Stomach (tissue), 9 donors: ENCODE measurements around the gene UBE2J1. TPM values are rescaled to one million over a fixed set of nuclear protein-coding genes. Genes with fewer than 3 reads are reported as not detected.
A peak's percentile ranks its signal among the peaks of the same experiment; 100 is the strongest.

Source experiments
- DNase-seq, 2 donors: peaks; one replicate each; pipeline versions ENCODE4 v3.0.0 to v3.0.0-alpha.2; 2013 to 2019
- H3K27ac ChIP-seq, 5 donors: fragments of 200-600 bp in 4 of 5; sonication (generic) in 4 of 5; one replicate each; pipeline ENCODE4 v1.5.1; 2013 to 2019; ENCODE audit warnings: mild to moderate bottlenecking in 1 of 5, moderate library complexity in 1 of 5
- H3K27me3 ChIP-seq, 3 donors: fragments of 200-600 bp; sonication (generic); one replicate each; pipeline ENCODE4 v1.5.1; 2017 to 2019; ENCODE audit warnings: mixed run types in 1 of 3
- H3K36me3 ChIP-seq, 4 donors: fragments of 200-600 bp; sonication (generic); 1 replicate in 3 of 4; 2 replicates in 1 of 4; pipeline ENCODE4 v1.5.1; 2016 to 2019
- H3K4me1 ChIP-seq, 4 donors: fragments of 200-600 bp; sonication (generic); one replicate each; pipeline ENCODE4 v1.5.1; 2016 to 2019
- H3K4me3 ChIP-seq, 4 donors: fragments of 200-600 bp; sonication (generic) in 3 of 4; one replicate each; pipeline ENCODE4 v1.5.1; 2016 to 2019; ENCODE audit warnings: mild to moderate bottlenecking in 1 of 4
- H3K9me3 ChIP-seq, 4 donors: fragments of 200-600 bp; sonication (generic); one replicate each; pipeline ENCODE4 v1.5.1; 2016 to 2019
- EP300 ChIP-seq: sonication (generic); formaldehyde crosslinking; IDR thresholded peaks from one replicate; pipeline ENCODE4 v1.6.1; 2017; ENCODE audit warnings: antibody characterized with exemption
- POLR2A ChIP-seq, 4 donors: fragments of 450-650 bp; IDR thresholded peaks; one replicate each; pipeline ENCODE4 v1.6.1; 2016; ENCODE audit warnings: antibody characterized with exemption in 4 of 4, control low read depth in 2 of 4, mild to moderate bottlenecking in 1 of 4, moderate library complexity in 1 of 4
- POLR2AphosphoS5 ChIP-seq, 3 donors: sonication (generic); formaldehyde crosslinking; IDR thresholded peaks; one replicate each; pipeline ENCODE4 v1.6.1; 2016; ENCODE audit warnings: antibody characterized with exemption in 3 of 3
- WGBS, 5 donors: extraction: QIAGEN DNeasy Blood & Tissue Kit in 3 of 5; methylation state at CpG; one replicate each; pipeline versions ENCODE4 v1.1.5 to v1.1.7; 2013 to 2018; 5-methylcytosine and 5-hydroxymethylcytosine counted together
- intact Hi-C: fragments of 100-400 bp; cut with DNase I; formaldehyde crosslinking; loops from one replicate; pipeline ENCODE4 v1.15.1; 2023; ENCODE audit warnings: low total_unique reads
- polyA plus RNA-seq, 3 donors: library from polyadenylated mRNA; stranded (reverse); fragments of 200-250 nt; gene quantifications; one replicate each; pipeline ENCODE4 v1.2.3, GENCODE V29; 2013
- total RNA-seq, 5 donors: library from RNA; depleted of rRNA; stranded (reverse); fragments of >200 nt; gene quantifications; one replicate each; pipeline versions ENCODE4 v1.1.0 to v1.2.3, GENCODE V29; 2014 to 2016
- TF ChIP-seq, protein P1 (sequence below), 7 experiments: fragments of 450-650 bp in 4 of 7; fragments of 200-600 bp in 3 of 7; sonication (generic) in 3 of 7; IDR thresholded peaks; one replicate each; pipeline ENCODE4 v1.5.1; 2016 to 2019; ENCODE audit warnings: antibody characterized with exemption in 7 of 7, control low read depth in 2 of 7, mild to moderate bottlenecking in 1 of 7
- donor health status: healthy with polysubstance abuse.
- donor health status: Bipolar disorder and iron deficiency.
- donor health status: healthy.

Gene UBE2J1
- total and polyA plus RNA-seq, 8 donors: 5.2 to 58.6 (median 24.0) TPM

- Histone ChIP-seq H3K9me3 (no peaks in the 10 kb centered on the region), H3K36me3 (no peaks in the 10 kb centered on the region), H3K4me1 (peaks cover 0 to 12% (median 6%) of the 10 kb centered on the region in 4 donors), H3K27ac (no peak overlapping the region), H3K27me3 (no peaks in the 10 kb centered on the region), H3K4me3 (no peak overlapping the region)
- TF ChIP-seq POLR2AphosphoS5 (IDR thresholded peaks at IDR 0.05) (no peak), POLR2A (IDR thresholded peaks at IDR 0.05) (no peak), EP300 (no peak)
- TF ChIP-seq, protein P1, sequence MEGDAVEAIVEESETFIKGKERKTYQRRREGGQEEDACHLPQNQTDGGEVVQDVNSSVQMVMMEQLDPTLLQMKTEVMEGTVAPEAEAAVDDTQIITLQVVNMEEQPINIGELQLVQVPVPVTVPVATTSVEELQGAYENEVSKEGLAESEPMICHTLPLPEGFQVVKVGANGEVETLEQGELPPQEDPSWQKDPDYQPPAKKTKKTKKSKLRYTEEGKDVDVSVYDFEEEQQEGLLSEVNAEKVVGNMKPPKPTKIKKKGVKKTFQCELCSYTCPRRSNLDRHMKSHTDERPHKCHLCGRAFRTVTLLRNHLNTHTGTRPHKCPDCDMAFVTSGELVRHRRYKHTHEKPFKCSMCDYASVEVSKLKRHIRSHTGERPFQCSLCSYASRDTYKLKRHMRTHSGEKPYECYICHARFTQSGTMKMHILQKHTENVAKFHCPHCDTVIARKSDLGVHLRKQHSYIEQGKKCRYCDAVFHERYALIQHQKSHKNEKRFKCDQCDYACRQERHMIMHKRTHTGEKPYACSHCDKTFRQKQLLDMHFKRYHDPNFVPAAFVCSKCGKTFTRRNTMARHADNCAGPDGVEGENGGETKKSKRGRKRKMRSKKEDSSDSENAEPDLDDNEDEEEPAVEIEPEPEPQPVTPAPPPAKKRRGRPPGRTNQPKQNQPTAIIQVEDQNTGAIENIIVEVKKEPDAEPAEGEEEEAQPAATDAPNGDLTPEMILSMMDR (IDR thresholded peaks at IDR 0.05): no peak
- intact Hi-C loops: no loop called here
- no peak for DNase-seq
- 38 to 54% (median 41%) methylated on average over 5 of the region's 5 CpGs for WGBS, 5 donors
Observed at GRCh38 chr6:89379281-89379680, 26.8 kb upstream of the UBE2J1 start.

DNA sequence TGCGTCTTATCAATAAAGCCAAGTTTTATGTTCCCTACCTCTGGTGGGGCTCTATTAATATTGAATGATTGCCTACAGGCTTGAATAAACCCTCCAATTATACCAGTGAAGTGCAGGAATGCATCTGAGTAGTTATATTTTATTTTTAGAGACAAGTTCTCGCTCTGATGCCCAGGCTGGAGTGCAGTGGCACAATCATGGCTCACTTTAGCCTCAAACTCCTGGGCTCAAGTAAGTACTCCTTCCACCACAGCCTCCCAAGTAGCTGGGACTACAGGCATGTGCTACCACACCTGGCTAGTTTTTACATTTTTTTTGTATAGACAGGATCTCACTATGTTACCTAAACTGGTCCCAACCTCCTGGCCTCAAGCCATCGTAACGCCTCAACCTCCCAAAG lies 26.1 kb upstream of the UBE2J1 start:
- 75 to 91% (median 83%) methylated on average over 4 of the region's 4 CpGs for WGBS, 5 donors

GRCh38 chr6:89375427-89376267 lies 23.1 kb upstream of the UBE2J1 start:
- no peaks in the 10 kb centered on the region for H3K9me3 ChIP-seq
- no peaks in the 10 kb centered on the region for H3K36me3 ChIP-seq
- intact Hi-C loops: no loop called here
- no peak overlapping the region for H3K4me3 ChIP-seq
- DNase-seq: peak; percentile 71 to 93
- no peak for TF ChIP-seq POLR2A (IDR thresholded peaks at IDR 0.05)
- TF ChIP-seq EP300: no peak
- TF ChIP-seq, protein P1 (IDR thresholded peaks at IDR 0.05): peak in 1 of 7 experiments; percentile 27
- peak in 1 of 3 donors; percentile 31 for TF ChIP-seq POLR2AphosphoS5 (IDR thresholded peaks at IDR 0.05)
- no peak overlapping the region for H3K27ac ChIP-seq
- WGBS, 5 donors: 53 to 66% (median 57%) methylated on average over 6 of the region's 6 CpGs
- peaks cover 0 to 22% (median 10%) of the 10 kb centered on the region in 4 donors for H3K4me1 ChIP-seq
- H3K27me3 ChIP-seq: no peaks in the 10 kb centered on the region

More for the DNA sequence above, 26.1 kb upstream of the UBE2J1 start:
- H3K36me3 ChIP-seq: no peaks in the 10 kb centered on the region
- no peaks in the 10 kb centered on the region for H3K27me3 ChIP-seq
- no peak for TF ChIP-seq POLR2A (IDR thresholded peaks at IDR 0.05)
- TF ChIP-seq POLR2AphosphoS5 (IDR thresholded peaks at IDR 0.05): no peak
- no peak for TF ChIP-seq EP300
- TF ChIP-seq, protein P1 (IDR thresholded peaks at IDR 0.05): no peak
- H3K9me3 ChIP-seq: no peaks in the 10 kb centered on the region
- H3K4me1 ChIP-seq: peaks cover 0 to 12% (median 6%) of the 10 kb centered on the region in 4 donors
- H3K27ac ChIP-seq: no peak overlapping the region
- DNase-seq: no peak
- intact Hi-C loops: no loop called here
- no peak overlapping the region for H3K4me3 ChIP-seq

GRCh38 chr6:89372506-89372901 lies 20.0 kb upstream of the UBE2J1 start:
- Histone ChIP-seq H3K27ac (peak overlapping the region in 2 of 5 donors; percentile 16 to 27), H3K36me3 (no peaks in the 10 kb centered on the region), H3K4me1 (peaks cover 4 to 38% (median 18%) of the 10 kb centered on the region in 4 donors), H3K27me3 (no peaks in the 10 kb centered on the region), H3K4me3 (no peak overlapping the region), H3K9me3 (no peaks in the 10 kb centered on the region)
- 30 to 41% (median 35%) methylated on average over 3 of the region's 3 CpGs for WGBS, 5 donors
- DNase-seq: peak in 1 of 2 donors; percentile 14
- intact Hi-C loops: no loop called here
- no peak for TF ChIP-seq POLR2AphosphoS5 (IDR thresholded peaks at IDR 0.05)
- no peak for TF ChIP-seq POLR2A (IDR thresholded peaks at IDR 0.05)
- TF ChIP-seq, protein P1 (IDR thresholded peaks at IDR 0.05): no peak
- no peak for TF ChIP-seq EP300
